DND-41 (cell line): ENCODE data around the gene GPR83.
A peak's percentile ranks its signal among the peaks of the same experiment; 100 is the strongest.

Experiments used
- ATAC-seq: fragments of 200-7000 bp; cut with Tn5 transposase; 3 replicates; pipeline ENCODE4 v1.9.1; 2021; ENCODE audit warnings: low read depth; ENCODE audit not compliant: insufficient read depth
- DNase-seq: peaks from one replicate; pipeline ENCODE4 v3.0.0-alpha.2; 2020
- H2AFZ ChIP-seq: 2 replicates; pipeline ENCODE4 v1.6.0; 2012; ENCODE audit warnings: low read depth, low read length
- H3K27ac ChIP-seq: 2 replicates; pipeline ENCODE4 v1.5.1; 2012; ENCODE audit warnings: low read length, inconsistent platforms
- H3K27me3 ChIP-seq: fragments of 200-600 bp; sonication (generic); 2 replicates; pipeline ENCODE4 v1.6.0; 2012; ENCODE audit warnings: low read length, mild to moderate bottlenecking, inconsistent platforms; ENCODE audit not compliant: insufficient read depth, poor library complexity
- H3K36me3 ChIP-seq: 2 replicates; pipeline ENCODE4 v1.5.1; 2012; ENCODE audit warnings: low read length, inconsistent platforms; ENCODE audit not compliant: insufficient read depth
- H3K4me1 ChIP-seq: 2 replicates; pipeline ENCODE4 v1.5.1; 2012; ENCODE audit warnings: mild to moderate bottlenecking, low read length; ENCODE audit not compliant: insufficient read depth
- H3K4me2 ChIP-seq: 2 replicates; pipeline ENCODE4 v1.6.0; 2012; ENCODE audit warnings: mild to moderate bottlenecking, moderate library complexity, low read length, inconsistent platforms; ENCODE audit not compliant: insufficient read depth
- H3K4me3 ChIP-seq, 2 experiments: fragments of 200-600 bp in 1 of 2; shearing (Covaris generic) in 1 of 2; 2 replicates each; pipeline ENCODE4 v1.5.1; 2012 to 2016; ENCODE audit warnings: inconsistent platforms in 2 of 2, low read length in 2 of 2, mild to moderate bottlenecking in 2 of 2, low read depth in 1 of 2, moderate library complexity in 1 of 2
- H3K79me2 ChIP-seq: 2 replicates; pipeline ENCODE4 v1.6.0; 2012; ENCODE audit warnings: low read length, inconsistent platforms; ENCODE audit not compliant: insufficient read depth
- H3K9ac ChIP-seq: 2 replicates; pipeline ENCODE4 v1.6.0; 2012; ENCODE audit warnings: low read depth, mild to moderate bottlenecking, inconsistent platforms, low read length, moderate library complexity
- H3K9me3 ChIP-seq: 2 replicates; pipeline ENCODE4 v1.5.1; 2012; ENCODE audit warnings: low read length, moderate library complexity, mild to moderate bottlenecking, inconsistent platforms; ENCODE audit not compliant: insufficient read depth, severe bottlenecking
- H4K20me1 ChIP-seq: 2 replicates; pipeline ENCODE4 v1.6.0; 2012; ENCODE audit warnings: low read length; ENCODE audit not compliant: insufficient read depth
- CTCF ChIP-seq: IDR thresholded peaks from 2 replicates; pipeline ENCODE4 v1.5.1; 2012; ENCODE audit warnings: borderline replicate concordance, low read length, moderate library complexity, mild to moderate bottlenecking; ENCODE audit not compliant: poor library complexity, severe bottlenecking; ENCODE audit errors: extremely low read depth
- EZH2 ChIP-seq: IDR thresholded peaks from 3 replicates; pipeline ENCODE4 v1.6.1; 2012; ENCODE audit warnings: borderline replicate concordance, low read depth, mild to moderate bottlenecking, moderate library complexity, low read length, inconsistent platforms; ENCODE audit not compliant: severe bottlenecking

Gene GPR83

GRCh38 chr11:94418123-94418765 is 17.0 kb upstream of the GPR83 start:
- H3K4me3 ChIP-seq: no peak overlapping the region
- no peaks in the 10 kb centered on the region for H3K79me2 ChIP-seq
- no peak for TF ChIP-seq EZH2
- no peak for TF ChIP-seq CTCF
- H4K20me1 ChIP-seq: no peaks in the 10 kb centered on the region
- H3K36me3 ChIP-seq: peaks cover 55% of the 10 kb centered on the region
- no peak for ATAC-seq
- no peak for DNase-seq
- no peaks in the 10 kb centered on the region for H3K27me3 ChIP-seq
- no peaks in the 10 kb centered on the region for H3K9me3 ChIP-seq
- no peak overlapping the region for H3K4me2 ChIP-seq
- no peak overlapping the region for H2AFZ ChIP-seq
- H3K27ac ChIP-seq: no peak overlapping the region
- no peak overlapping the region for H3K9ac ChIP-seq
- no peaks in the 10 kb centered on the region for H3K4me1 ChIP-seq

GRCh38 chr11:94417386-94417987 is 16.3 kb upstream of the GPR83 start:
- Histone ChIP-seq H3K79me2 (no peaks in the 10 kb centered on the region), H3K4me3 (no peak overlapping the region), H3K9ac (no peak overlapping the region), H3K36me3 (peaks cover 54% of the 10 kb centered on the region; the same call in 1 of the 2 replicates), H2AFZ (no peak overlapping the region), H3K27ac (no peak overlapping the region), H3K4me1 (no peaks in the 10 kb centered on the region), H3K9me3 (no peaks in the 10 kb centered on the region), H3K27me3 (no peaks in the 10 kb centered on the region), H3K4me2 (no peak overlapping the region), H4K20me1 (no peaks in the 10 kb centered on the region)
- TF ChIP-seq EZH2 (no peak), CTCF (peak; percentile 56)
- no peak for DNase-seq
- ATAC-seq: peak; percentile 37; the same call in 1 of the 3 replicates

DNA sequence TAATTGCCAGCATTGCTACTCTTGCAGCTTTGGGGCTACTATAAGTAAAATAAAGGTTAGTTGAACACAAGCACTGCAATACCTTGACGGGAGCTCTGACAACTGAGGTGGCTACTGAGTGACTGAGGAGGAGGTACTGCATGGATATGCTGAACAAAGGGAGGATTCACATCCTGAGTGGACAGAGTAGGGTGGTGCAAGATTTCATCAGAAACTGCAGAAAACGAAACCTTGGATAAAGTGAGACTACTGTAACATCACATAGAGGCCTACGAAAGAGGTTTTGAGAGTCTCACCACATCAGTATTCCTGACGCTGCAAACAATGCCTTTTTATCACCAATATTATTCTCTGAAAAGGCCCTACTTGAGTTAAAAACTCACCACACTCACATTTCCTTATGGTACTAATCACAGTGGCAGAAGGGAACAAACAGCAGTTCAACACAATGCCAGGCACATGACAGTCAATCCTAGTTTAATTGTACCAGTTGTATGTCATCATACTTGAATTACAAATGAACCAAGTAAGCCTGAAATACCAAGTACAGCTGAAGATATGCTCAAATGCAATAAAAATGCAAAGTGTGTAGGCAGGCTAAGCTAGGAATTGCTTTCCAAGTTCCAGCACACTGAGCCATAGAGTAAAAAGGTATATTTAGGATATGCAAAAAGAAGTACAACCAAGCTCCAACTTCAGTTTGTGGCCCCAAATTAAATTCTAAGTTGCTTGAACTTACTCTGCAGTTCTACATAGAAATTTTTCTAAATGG is 4.0 kb upstream of the GPR83 start:
- H3K4me3 ChIP-seq: no peak overlapping the region
- H2AFZ ChIP-seq: no peak overlapping the region
- H3K9me3 ChIP-seq: no peaks in the 10 kb centered on the region
- H3K9ac ChIP-seq: no peak overlapping the region
- peak; percentile 48; the same call in 2 of the 3 replicates for ATAC-seq
- no peaks in the 10 kb centered on the region for H3K27me3 ChIP-seq
- no peak for DNase-seq
- H3K27ac ChIP-seq: no peak overlapping the region
- TF ChIP-seq EZH2: no peak
- TF ChIP-seq CTCF: no peak
- no peak overlapping the region for H3K4me2 ChIP-seq
- H3K79me2 ChIP-seq: no peaks in the 10 kb centered on the region
- no peaks in the 10 kb centered on the region for H4K20me1 ChIP-seq
- no peaks in the 10 kb centered on the region for H3K36me3 ChIP-seq
- H3K4me1 ChIP-seq: no peaks in the 10 kb centered on the region
